GM19099 (cell line): Measurements from ENCODE around the gene PCBP3.

Experiments used
- POLR2A ChIP-seq: IDR thresholded peaks from 3 replicates; pipeline ENCODE4 v1.6.1; 2011; ENCODE audit warnings: low read depth; ENCODE audit not compliant: insufficient read length; ENCODE audit errors: extremely low read depth

Gene PCBP3

GRCh38 chr21:45779226-45779625, 135.7 kb downstream of the PCBP3 start:
- no peak for TF ChIP-seq POLR2A

GRCh38 chr21:45780647-45781046, 137.1 kb downstream of the PCBP3 start:
- no peak for TF ChIP-seq POLR2A

GRCh38 chr21:45781741-45782140, 138.2 kb downstream of the PCBP3 start:
- no peak for TF ChIP-seq POLR2A

- TF ChIP-seq POLR2A = no peak
These were observed 143.1 kb downstream of the PCBP3 start for GRCh38 chr21:45786660-45787059.

- no peak for TF ChIP-seq POLR2A
These were observed 143.8 kb downstream of the PCBP3 start for GRCh38 chr21:45787371-45787770.

- TF ChIP-seq POLR2A = no peak
These were observed 144.7 kb downstream of the PCBP3 start for GRCh38 chr21:45788198-45788597.

GRCh38 chr21:45788637-45789506, 145.3 kb downstream of the PCBP3 start:
- TF ChIP-seq POLR2A = no peak

GRCh38 chr21:45790427-45790826, 146.9 kb downstream of the PCBP3 start:
- TF ChIP-seq POLR2A = no peak

- TF ChIP-seq POLR2A = no peak
These were observed 148.3 kb downstream of the PCBP3 start for GRCh38 chr21:45791562-45792418.

GRCh38 chr21:45792682-45793383, 149.3 kb downstream of the PCBP3 start:
- no peak for TF ChIP-seq POLR2A

- TF ChIP-seq POLR2A = no peak
These were observed 150.5 kb downstream of the PCBP3 start for GRCh38 chr21:45794027-45794426.

GRCh38 chr21:45796003-45796402, 152.5 kb downstream of the PCBP3 start:
- TF ChIP-seq POLR2A = no peak

- no peak for TF ChIP-seq POLR2A
These were observed 153.8 kb downstream of the PCBP3 start for GRCh38 chr21:45797338-45797737.

- no peak for TF ChIP-seq POLR2A
These were observed 156.3 kb downstream of the PCBP3 start for GRCh38 chr21:45799765-45800338.
